ENCODE measurements around the gene KRTAP4-4.

DNA sequence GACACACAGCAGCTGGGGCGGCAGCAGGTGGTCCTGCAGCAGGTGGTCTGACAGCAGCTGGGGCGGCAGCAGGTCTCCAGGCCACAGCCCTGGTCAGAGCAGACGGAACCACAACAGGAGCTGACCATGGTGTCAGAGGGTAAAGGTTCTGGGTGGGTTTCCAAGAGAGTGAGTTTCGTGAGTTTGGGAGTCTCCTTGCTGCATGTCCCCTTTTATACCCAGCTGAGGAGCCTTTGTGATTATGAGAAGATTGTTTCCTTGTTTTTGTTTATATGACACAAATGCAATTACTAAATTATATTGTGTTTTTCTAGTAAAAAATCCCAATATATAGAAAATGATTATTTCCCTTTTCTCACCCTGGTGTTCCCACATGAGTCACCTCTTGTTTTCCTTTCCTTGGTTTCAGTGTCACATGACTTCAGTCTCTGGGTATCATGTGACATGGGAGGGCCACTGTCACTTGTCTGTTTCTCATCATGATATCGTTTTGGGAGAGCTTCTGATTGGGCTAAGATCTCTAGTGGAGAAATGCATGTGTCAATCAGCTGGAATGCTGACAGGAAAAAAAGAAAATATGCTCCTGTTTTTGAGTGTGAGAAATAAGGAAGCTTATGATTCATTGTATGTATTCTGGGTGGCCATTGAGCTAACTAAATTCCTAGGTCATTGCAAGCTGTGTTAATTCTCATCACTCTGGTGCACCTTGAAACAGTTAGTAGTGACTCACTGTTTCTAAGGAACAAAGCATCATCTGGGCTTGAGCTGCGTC lies 20.0 kb downstream of the KRTAP4-4 start, which contains the start of gene KRTAP4-6:
- TF ChIP-seq, protein P1, sequence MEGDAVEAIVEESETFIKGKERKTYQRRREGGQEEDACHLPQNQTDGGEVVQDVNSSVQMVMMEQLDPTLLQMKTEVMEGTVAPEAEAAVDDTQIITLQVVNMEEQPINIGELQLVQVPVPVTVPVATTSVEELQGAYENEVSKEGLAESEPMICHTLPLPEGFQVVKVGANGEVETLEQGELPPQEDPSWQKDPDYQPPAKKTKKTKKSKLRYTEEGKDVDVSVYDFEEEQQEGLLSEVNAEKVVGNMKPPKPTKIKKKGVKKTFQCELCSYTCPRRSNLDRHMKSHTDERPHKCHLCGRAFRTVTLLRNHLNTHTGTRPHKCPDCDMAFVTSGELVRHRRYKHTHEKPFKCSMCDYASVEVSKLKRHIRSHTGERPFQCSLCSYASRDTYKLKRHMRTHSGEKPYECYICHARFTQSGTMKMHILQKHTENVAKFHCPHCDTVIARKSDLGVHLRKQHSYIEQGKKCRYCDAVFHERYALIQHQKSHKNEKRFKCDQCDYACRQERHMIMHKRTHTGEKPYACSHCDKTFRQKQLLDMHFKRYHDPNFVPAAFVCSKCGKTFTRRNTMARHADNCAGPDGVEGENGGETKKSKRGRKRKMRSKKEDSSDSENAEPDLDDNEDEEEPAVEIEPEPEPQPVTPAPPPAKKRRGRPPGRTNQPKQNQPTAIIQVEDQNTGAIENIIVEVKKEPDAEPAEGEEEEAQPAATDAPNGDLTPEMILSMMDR (IDR thresholded peaks at IDR 0.05; ENCODE audit: low read length): no peak
- no peak for TF ChIP-seq EZH2phosphoT487 (IDR thresholded peaks at IDR 0.05; ENCODE audit: low read length)
- no peak for TF ChIP-seq EZH2 (optimal IDR thresholded peaks at IDR 0.05; ENCODE audit: low read depth, low read length)
